NCI-H526 treated with DMSO at 0.1 percent for 48 hours (cell line): ENCODE data around the gene PGS1.

Experiments used
- DNase-seq: peaks from one replicate; lab custom pipeline; 2025; lab: John Stamatoyannopoulos, UW

Gene PGS1

DNA sequence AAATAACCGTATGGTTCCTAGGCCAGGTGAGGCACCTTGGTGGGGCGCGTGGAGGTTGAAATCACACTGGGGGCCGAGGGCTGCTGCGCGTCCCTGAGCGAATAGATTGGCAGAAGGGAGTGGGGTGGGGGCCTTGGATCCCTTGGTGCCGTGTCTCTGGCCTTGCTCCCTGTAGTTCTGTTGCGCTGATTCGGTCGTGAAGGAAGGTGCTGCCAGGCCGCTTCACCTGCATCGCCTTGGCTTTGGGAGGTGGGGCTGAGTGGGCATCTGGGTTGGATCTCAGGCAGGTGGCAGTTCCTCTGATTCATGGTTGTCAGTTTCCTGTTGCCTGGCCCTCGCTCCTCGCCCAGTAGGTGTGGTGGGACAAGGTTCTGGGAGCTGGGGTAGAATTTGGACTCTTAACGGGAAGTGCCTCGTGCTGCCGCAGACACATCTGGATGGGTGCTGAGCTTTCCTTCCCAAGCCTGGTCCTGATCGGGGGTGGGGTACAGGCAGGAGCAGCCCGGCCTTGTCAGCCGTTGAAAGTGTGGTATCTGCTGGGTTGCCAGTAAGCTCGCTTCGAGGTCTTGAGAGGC, 30.1 kb downstream of the PGS1 start:
- DNase-seq = no peak

DNA sequence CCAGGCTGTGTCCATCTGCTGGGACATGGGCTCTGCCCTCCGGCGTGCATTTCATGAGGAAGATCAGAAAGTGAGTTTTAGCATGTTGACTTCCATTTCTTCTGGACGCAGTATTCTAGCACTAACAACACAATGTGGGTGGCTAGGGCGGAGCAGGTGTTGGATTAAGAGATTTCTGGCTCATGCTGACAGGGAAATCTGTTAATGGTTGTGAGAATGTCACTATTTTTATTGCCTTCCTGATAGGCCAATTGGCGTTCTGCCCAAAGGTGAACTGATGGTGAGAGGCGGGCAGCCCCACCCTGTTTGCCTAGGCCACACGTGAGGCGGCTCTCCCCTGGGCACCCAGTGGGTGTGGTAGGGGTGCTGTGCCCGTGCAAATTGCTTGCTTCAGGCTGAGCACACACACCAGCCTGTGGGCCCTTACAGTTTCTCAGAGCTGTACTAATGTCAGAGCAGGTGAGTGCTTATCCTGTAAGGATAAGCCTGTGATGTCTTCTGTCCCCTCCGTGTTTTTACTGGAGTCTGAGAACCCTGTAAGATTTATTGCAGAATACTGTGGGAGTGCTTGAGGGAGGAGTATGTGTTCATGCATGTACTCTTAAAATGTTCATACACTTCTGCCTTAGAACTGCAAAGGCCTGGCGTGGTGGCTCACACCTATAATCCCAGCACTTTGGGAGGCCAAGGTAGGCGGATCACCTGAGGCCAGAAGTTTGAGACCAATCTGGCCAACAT, 30.9 kb downstream of the PGS1 start:
- no peak for DNase-seq

DNA sequence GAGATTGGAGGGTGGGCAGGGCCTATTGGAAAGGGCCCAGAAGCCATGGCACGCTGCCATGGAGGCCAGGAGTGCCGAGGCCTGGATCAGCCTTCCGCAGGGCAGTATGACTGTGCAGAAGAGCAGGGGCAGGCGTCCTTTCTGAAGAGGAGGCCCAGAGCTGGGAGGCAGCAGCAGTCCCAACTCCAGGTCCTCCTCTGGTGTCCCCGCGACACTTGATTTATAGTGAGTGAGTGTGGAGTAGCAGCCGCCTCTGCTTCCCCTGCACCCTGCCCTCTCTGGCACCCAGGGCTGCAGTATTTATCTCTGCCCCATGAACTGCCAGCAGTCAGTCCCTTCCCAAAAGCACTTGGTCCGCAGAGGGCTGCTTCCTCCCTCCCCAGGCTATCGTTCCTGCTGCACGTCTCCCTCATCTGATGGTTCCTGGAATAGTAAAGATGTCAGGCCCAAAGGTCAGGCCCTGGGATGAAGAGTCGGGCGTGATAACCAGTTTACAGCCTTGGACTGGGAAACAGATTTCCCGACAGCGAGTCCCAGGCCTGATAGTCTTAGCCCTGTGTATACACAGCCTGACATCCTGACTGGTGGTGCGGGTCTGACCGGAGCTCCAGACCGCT, 32.9 kb downstream of the PGS1 start:
- DNase-seq = no peak

DNA sequence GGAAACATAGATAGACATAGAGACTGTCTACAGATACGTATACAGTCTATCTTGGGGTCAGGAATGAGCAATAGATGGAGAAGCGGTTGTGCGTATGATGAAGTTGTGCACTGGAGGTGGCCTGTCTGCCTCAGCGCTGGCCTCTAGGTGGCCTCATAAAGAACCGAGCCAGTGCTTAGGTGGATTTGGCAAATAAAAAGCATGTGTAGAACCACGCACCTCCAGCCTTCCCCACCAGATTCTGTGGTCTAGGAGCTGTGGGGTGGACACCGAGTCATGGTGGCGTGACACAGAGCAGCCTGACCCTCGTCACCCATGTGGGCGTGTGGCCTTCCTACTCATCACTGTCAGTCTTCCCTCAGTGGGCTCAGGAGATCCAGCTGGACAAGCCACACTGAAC, 34.0 kb downstream of the PGS1 start:
- DNase-seq = no peak

DNA sequence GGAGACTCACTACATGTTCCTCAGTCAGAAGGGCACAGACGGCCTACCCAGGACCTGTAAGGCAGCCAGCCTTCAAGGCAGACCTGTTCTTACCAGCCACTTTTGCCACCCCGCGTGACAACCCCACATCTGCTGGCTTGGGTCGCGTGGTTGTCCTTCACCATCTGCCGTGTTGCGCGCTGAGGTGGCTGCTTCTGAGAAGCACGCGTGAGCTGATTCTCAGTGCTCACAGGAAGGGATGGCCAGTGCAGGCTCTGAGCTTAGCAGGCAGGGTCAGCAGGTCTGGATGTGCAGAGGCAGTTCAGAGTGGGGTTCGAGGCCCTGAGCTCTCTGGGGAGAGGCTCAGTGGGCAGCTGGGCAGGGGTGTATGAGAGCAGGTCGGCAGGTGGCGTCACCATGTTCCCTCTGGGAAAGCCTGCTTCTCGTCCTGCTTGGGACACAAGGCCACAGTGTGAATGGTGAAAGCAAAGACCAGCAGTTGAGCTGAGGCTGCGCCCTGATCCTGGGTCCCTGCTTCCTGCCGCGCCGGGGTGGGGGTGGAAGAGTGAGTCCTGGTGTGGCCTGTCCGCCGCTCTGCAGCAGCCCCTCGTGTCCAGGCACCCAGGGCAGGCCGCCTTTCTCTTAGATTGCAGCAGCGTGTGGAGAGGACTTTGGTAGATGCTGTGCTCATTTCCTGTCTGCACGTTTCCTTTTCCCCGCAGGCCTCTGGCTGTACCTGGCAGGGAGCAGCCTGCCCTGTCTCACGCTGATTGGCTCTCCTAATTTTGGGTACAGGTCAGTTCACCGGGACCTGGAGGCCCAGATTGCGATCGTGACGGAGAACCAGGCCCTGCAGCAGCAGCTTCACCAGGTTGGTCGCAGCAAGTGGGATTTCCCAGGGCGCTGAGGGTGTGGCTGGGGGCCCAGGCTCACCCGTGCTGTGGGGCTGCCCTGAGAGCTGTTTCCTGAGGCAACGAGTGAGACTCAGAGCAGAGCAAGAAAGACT, 36.0 kb downstream of the PGS1 start:
- no peak for DNase-seq

DNA sequence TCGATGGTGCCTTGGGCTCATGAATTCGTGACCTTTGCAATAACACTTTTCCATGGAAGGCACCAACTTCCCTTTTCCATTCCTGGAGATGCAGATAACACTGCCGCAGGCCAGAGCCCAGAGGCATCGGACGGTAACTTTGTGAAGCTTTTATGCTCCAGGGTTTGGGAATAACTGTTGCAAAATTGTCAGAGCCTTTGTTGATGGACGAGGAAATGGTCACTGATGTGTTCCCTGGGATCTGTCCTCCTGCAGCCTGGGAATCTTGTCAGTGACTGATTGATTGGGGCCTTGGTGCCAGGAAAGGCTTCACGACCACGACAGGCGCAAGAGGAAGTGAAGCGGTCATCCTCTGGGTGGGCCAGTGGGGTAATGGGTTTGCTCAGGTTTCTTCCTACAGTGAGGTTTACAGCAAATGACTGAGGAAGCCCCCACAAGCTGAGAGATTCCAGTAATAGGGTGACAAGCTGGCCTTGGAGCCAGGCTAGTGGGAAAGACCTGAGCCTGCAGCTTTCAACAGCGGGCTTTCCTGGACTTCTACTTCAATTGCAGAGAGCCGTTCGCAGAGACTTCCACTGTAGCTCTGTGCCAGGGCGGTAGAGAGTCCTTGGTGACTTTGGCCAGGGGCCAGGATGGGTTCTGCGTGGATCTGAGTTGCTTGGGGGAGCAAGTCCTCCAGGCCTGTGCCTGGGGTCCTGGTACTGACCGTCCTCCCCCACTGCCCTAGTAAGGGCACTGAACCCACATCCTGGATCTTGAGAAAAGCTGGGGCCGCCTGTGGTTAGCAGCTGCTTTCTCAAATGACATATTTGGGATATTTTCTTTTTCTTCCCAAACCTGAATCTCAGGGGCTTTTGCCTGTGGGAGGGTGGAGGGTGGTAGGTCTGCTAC, 37.6 kb downstream of the PGS1 start:
- no peak for DNase-seq

DNA sequence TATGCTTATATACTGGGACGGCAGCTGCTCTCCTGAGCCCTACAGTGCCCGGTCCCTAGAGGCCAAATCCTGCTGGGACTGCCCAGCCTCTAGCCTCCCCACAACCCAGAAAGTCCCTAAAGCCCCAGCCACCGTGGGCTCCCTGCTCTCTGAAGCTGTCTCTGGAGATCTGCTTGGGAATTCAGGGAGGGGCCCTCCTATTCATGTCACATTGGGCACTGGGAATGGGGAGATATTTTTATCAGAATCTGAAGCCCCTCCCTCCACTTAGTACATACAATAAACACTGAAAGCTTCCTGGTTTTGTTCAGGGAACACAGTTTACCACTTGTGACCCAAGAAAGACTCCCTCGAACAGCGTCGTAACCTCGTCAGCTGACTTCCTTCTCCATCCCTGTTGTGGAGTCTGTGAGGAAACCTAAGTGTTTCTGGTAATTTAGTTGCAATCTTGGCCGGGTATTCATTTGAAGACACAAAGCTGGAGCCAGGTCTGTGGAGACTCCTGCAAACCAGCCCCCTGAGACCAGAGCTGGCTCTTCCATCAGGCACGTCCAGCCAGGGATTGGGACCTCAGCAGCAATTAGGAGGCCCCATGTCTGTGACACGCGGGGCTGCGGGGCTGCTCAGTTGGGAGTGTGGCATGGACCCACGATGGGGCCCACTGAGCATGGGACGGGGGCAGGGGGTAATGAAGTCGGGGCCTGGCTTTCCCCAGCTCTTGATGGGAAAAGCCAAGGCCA, 38.5 kb downstream of the PGS1 start:
- no peak for DNase-seq

DNA sequence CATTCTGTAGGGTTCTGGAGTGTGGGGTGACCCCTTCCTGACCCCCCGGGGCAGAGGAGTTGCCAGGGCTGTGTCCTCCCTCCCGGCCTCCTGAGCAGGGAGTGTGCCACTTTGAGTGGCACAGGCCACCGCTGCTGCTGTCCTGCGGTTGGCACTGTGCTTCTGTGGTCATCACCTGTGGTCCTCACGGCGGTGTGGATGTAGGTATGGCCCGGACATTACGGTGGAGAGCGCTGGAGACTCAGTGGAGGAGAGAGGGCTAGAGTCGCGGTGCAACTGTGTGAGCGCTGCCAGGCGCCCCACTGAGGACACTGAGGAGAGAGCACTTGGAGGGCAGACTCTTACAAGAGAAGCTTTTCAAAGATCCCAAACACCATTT, 39.1 kb downstream of the PGS1 start:
- no peak for DNase-seq

DNA sequence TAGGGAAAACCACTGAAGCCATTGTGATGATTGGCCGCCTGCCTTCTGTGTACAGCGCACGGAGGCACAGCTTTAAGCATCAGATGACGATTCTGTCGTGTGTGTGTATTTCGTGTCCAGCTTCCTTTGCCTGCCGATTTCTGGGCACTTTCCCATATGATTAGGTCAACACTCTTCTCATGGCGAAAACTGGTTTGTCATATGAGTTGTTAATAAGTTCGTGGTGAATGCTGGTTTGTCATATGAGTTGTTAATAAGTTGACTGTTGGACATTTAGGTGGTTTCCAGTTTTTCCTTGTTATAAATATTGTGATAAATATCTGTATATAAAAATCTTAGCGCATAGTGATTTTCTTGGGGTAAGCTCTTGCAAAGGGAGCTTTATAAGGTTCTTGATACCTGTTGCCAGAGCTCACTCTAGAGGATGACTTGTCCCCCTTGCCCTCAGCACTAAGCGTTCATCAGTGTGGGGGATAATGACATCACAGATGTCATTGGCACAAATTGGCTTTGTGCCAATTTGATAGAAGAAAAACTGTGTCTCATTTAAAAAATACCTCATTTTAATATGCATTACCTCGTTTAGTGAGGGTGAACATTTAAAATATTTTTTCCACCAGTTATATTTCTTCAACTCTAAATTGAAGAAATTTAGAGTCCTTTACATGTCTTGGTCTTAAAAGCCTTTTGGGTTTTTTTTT, 40.0 kb downstream of the PGS1 start:
- DNase-seq = no peak

DNA sequence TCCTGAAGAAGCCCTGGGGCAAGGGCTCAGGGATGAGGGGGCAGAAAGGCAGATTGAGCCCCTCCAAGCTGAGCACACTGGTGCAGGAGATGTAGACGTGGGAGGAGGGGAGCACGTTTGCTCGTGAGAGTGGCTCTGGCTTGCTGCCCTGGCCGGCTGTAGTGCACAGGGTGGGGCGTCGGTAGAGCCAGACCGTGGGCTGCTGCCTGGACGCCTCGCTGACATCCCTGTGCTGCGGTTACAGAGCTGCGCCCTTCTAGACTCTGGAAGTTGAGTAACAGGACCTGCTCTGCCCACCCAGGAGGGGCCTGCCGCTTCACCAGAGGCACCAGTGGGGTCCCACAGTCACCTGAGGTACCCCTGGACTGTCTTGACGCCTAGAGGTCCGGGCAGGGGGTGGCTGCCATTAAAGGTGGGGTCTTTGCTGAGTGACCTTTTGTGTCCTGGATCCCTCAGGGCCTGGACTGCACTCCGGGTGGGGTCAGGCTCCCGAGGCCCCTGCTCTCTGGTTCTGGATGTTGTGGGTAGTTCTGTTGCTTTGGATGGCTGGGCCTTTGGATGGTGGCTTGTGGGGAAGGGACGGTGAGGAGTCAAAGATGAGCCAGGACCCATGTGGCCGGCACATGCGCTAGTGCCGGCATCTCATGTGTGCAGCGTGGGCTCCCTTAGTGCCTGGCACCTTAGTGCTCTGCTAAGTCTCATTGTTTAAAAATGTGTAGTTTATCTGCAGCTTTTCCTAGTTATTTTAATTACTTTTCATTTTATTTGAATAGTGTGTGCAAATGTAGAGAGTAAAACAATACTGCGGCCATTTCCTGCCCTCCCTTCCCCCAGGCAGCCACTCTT, 41.7 kb downstream of the PGS1 start:
- DNase-seq = no peak

DNA sequence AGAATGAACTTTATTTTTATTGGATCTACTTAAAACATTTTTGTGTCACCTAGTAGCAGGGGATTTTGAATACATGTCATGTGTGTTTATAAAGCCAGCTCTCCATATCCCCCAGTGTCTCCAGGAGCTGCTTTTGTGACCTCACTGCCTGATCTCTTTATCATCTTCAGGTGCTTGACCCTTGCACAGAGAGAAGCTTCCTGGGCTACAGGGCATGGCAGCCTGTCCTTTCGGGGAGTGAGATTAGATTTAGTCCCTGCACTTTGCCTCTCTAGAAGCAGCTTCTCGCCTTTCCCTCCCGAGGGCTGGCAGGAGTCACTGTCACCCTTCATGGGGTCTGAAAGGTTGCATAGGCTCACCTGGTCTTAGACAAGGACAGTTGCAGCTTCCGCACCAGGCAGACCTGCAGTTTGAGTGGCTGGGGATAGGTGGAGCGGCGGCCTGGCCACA, 42.7 kb downstream of the PGS1 start:
- DNase-seq = no peak

DNA sequence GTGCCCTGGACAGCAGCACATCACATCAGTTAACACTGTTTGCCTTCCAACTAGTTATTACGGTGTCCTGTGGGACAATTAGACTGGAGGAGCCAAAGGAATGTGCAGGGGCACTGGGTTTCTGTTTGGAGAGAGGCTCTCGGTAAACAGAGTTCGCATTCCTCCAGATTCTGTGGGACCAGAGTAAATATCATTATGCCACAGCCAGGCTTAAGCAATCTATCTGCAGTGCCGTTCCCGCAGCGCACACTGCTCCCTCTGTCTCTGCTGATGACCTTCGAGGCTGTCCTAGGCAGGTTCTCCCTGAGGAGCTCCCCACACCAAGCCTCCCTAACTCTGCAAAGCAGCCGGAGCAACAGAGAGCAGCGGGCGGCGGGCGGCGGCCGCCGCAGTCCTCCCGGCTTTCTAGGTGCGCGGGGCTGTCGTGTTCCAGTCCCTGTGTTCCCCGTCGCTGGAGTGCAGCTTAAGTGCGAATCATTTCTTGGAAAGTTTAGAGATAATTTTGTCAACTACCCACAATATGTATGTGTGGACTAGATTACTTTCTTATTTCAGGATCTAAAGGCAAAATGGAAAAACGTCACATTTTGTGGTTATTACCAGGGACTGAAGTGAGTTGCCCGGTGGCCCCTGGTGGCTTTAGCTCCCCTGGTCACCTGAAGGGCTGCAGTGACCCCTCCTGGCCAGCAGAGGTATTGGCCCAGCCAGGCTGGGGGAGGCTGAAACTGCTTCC, 43.3 kb downstream of the PGS1 start:
- DNase-seq = no peak

DNA sequence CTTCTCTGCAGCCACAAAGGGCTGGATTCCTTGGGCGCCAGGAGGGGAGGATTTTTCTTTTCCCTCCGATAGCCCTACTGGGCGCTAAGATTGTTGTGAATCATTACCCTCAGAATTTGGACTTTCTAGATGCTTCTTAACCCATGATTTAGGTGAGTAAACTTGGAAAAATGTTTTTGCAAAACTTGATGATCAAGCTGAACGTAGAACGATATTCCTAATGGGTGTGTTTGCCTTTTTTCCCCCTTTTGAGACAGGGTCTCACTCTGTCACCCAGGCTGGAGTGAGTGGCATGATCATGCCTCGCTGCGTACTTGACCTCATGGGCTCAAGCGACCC, 43.8 kb downstream of the PGS1 start:
- DNase-seq = no peak

DNA sequence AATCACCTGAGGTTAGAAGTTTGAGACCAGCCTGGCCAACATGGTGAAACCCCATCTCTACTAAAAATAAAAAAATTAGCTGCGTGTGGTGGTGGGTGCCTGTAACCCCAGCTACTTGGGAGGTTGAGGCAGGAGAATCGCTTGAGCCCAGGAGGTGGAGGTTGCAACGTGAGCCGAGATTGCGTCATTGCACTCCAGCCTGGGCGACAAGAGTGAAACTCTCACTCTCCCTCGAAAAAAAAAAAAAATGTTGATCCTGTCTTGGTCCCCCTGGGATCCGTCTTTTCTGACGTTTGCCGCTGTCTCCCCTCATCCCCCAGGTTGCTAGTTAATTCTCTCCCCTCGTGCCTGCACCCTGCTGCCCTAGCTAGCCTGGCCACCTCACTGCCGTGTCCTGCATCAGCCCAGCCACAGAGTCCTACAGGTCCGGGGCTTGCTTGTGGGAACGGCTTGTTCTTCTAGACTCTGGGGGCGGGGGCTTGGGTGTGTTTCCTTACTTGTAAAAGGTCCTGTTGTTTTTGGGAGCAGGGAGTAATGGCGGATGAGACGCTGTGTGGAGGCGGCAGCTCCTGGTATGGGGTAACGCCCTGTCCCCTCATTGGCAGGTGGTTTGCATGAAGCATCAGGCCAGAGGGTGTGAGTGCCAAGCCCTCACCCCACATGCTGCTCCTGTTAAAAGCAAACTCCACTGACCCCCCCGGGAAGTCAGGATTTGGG, 44.6 kb downstream of the PGS1 start:
- DNase-seq = no peak

DNA sequence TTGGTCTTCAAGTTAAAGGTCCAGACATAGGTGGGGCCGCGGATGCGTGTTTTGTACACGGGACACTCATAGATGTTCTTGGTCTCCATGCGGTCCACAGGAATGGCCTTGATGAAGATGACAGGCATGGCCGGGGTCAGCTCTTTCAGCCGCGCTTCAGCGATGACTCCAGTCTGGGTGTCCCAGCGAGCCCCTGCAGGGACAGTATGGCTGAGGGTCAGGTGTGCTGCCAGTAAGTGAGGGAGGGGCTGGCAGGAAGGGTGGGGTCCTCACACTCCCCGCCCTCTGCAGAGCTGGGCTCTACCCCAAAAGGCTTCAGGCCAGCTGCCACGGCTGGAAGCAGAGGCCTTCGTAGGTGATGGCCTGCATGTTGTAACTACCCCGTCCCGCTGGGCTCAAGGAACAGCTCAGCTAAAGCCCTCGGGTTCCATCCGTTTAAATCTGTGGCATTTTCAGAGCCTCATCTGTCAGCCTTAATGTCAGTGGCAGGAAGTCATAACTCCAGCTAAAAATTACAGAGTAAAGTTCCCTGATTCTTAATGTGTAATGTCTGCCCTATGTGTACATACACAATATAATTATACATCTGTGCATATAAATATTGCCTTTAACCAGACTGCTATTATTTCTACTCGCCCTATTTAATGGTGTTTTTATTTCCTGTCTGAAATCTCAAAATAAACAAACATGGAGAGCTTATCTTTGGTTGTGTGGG, 45.7 kb downstream of the PGS1 start:
- DNase-seq = no peak

DNA sequence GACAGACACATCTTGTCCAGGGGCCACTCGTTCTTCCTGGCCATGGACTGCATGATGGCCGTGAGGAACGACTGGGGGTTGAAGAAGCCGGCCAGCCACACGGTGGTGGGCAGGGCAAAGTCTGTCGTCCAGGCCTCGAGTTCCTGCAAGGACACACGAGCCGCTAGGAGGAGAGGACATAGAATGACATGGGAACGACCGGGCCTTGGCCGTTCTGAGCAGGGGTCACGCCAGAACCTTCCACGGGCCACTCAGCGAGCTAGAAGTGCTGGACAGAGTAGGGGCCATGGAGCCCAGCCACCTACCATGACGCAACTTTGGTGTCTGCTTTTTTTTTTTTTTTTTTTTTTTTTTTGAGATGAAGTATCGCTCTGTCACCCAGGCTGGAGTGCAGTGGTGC, 47.0 kb downstream of the PGS1 start:
- DNase-seq = no peak

DNA sequence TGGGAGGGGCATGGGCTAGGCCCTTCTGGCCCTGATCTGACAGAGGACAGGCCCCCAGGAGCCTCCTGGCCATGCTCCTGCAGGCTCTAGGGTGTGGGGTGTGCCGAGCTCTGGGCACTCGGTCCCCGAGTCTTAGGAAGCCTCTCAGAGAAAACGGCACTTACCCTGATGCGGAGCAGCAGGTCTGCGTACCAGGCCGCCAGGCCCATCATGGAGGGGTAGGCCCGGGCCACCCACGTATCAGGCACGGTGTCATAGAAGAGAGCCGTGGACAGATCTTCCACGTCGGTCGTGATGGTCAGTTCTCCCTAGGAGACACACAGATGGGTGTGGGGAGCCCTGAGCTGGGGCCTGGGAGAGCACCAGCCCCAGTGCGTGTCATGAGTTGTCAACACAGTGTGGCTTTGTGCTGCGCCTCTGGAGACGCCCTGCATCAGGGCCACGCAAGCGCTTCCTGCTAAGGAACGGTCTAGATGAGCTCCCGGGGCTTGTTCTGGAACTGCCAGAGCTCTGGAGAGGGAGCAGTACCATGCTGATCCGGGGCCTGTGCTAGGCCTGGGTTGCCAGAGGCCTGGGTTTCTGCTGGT, 47.9 kb downstream of the PGS1 start:
- DNase-seq = no peak
